ENCODE results near the gene RFPL4AL1. TPM values are rescaled to one million over a fixed set of nuclear protein-coding genes. Genes with fewer than 3 reads are reported as not detected.

The RFPL4AL1 gene
- total RNA-seq, 1 experiment from 2014 or later = not detected

DNA sequence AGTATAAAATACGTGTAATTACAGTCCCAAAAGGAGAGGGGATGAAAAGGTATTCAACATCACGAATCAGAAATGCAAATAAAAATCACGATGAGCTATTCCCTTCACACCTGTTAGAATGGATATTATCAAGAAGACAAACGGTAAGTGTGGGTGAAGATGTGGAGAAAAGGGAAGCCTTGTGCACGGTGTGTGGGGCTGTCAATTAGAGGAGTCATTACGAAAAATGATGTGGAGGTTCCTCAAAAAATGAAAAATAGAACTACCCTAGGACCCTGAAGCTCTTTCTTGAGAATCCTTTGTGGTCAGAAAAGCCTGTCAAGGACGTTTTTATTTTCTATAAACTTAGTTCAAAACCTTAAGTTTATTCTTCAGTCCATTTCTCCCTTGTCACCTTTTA is 43.5 kb downstream of the RFPL4AL1 start:
- H3K27ac ChIP-seq (ENCODE audit: low read depth, low read length, poor library complexity, severe bottlenecking) = no peak overlapping the region
- ChIA-PET CTCF (no interaction called here), POLR2A (ENCODE audit: low non-redundant PET) (no interaction called here)
- no peak overlapping the region for H3K4me3 ChIP-seq (ENCODE audit: low read depth, low read length, poor library complexity, severe bottlenecking)
- no peaks in the 10 kb centered on the region for H3K4me1 ChIP-seq (ENCODE audit: insufficient read depth, low read length, poor library complexity, severe bottlenecking)
- TF ChIP-seq, protein P1, sequence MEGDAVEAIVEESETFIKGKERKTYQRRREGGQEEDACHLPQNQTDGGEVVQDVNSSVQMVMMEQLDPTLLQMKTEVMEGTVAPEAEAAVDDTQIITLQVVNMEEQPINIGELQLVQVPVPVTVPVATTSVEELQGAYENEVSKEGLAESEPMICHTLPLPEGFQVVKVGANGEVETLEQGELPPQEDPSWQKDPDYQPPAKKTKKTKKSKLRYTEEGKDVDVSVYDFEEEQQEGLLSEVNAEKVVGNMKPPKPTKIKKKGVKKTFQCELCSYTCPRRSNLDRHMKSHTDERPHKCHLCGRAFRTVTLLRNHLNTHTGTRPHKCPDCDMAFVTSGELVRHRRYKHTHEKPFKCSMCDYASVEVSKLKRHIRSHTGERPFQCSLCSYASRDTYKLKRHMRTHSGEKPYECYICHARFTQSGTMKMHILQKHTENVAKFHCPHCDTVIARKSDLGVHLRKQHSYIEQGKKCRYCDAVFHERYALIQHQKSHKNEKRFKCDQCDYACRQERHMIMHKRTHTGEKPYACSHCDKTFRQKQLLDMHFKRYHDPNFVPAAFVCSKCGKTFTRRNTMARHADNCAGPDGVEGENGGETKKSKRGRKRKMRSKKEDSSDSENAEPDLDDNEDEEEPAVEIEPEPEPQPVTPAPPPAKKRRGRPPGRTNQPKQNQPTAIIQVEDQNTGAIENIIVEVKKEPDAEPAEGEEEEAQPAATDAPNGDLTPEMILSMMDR (conservative IDR thresholded peaks at IDR 0.05; ENCODE audit: low read depth, low read length) = no peak
- no peak for TF ChIP-seq EZH2 (IDR thresholded peaks at IDR 0.05; ENCODE audit: borderline replicate concordance, low read depth, low read length, poor library complexity, severe bottlenecking)
- DNase-seq (ENCODE audit: low spot score) = no peak
- BruUV-seq (replicated peaks) = no TSS peak
- H3K27me3 ChIP-seq (replicated peaks; ENCODE audit: insufficient read depth, low read depth, low read length, poor library complexity) = peaks cover 21% of the 10 kb centered on the region
- no peaks in the 10 kb centered on the region for H3K9me3 ChIP-seq (ENCODE audit: low read depth, low read length, poor library complexity, severe bottlenecking)
- intact Hi-C loops (cut with micrococcal nuclease; ENCODE audit: unreplicated experiment) = no loop called here
- no peaks in the 10 kb centered on the region for H3K36me3 ChIP-seq (ENCODE audit: insufficient read depth, low read length, poor library complexity, severe bottlenecking)

DNA sequence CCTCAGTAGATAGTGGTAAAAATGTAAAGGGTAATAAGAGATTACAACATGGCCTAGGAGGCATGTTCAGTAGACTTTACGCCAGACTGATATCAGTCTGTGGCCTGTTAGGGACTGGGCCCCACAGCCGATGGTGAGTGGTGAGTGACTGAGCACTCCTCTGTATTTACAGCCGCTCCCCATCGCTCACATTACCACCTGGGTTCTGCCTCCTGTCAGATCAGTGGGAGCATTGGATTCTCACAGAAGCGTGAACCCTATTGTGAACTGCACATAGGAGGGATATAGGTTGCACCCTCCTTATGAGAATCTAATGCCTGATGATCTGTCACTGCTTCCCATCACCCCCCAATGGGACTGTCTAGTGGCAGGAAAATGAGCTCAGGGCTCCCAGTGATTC is 45.0 kb downstream of the RFPL4AL1 start:
- Histone ChIP-seq H3K27ac (ENCODE audit: low read depth, low read length, poor library complexity, severe bottlenecking) (no peak overlapping the region), H3K27me3 (replicated peaks; ENCODE audit: insufficient read depth, low read depth, low read length, poor library complexity) (peaks cover 35% of the 10 kb centered on the region), H3K36me3 (ENCODE audit: insufficient read depth, low read length, poor library complexity, severe bottlenecking) (no peaks in the 10 kb centered on the region), H3K4me3 (ENCODE audit: low read depth, low read length, poor library complexity, severe bottlenecking) (no peak overlapping the region), H3K4me1 (ENCODE audit: insufficient read depth, low read length, poor library complexity, severe bottlenecking) (no peaks in the 10 kb centered on the region), H3K9me3 (ENCODE audit: low read depth, low read length, poor library complexity, severe bottlenecking) (no peaks in the 10 kb centered on the region)
- POLR2A ChIA-PET (ENCODE audit: low non-redundant PET) = no interaction called here
- CTCF ChIA-PET = no interaction called here
- no peak for DNase-seq (ENCODE audit: low spot score)
- TF ChIP-seq EZH2 (IDR thresholded peaks at IDR 0.05; ENCODE audit: borderline replicate concordance, low read depth, low read length, poor library complexity, severe bottlenecking) = no peak
- TF ChIP-seq, protein P1 (conservative IDR thresholded peaks at IDR 0.05; ENCODE audit: low read depth, low read length) = no peak
- no TSS peak for BruUV-seq (replicated peaks)
- intact Hi-C loops (cut with micrococcal nuclease; ENCODE audit: unreplicated experiment) = no loop called here

DNA sequence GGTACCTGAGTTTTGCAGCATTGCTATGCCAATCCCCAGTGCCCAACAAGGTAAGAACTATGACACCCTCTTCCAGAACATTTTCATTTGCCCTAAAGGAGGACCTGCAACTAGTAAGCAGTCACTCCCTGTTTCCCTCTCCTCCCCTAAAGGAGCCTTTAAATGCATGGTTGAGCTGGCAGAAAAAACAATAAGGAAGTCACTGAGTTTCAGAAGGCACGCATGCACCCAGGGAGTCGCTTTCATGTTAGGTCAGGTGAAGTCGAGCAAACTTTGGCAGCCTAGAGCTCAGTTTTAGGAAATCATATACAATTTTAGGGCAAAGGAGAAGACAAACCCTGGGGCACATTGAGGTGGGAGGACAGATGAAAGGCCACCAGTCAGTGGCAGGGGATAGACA is 51.1 kb downstream of the RFPL4AL1 start:
- H3K36me3 ChIP-seq (ENCODE audit: insufficient read depth, low read length, poor library complexity, severe bottlenecking) = no peaks in the 10 kb centered on the region
- CTCF ChIA-PET = no interaction called here
- H3K9me3 ChIP-seq (ENCODE audit: low read depth, low read length, poor library complexity, severe bottlenecking) = no peaks in the 10 kb centered on the region

More for the DNA sequence above, 51.1 kb downstream of the RFPL4AL1 start:
- TF ChIP-seq, protein P1 (conservative IDR thresholded peaks at IDR 0.05; ENCODE audit: low read depth, low read length) = no peak
- TF ChIP-seq EZH2 (IDR thresholded peaks at IDR 0.05; ENCODE audit: borderline replicate concordance, low read depth, low read length, poor library complexity, severe bottlenecking) = no peak
- intact Hi-C loops (cut with micrococcal nuclease; ENCODE audit: unreplicated experiment) = no loop called here
- Histone ChIP-seq H3K4me1 (ENCODE audit: insufficient read depth, low read length, poor library complexity, severe bottlenecking) (no peaks in the 10 kb centered on the region), H3K4me3 (ENCODE audit: low read depth, low read length, poor library complexity, severe bottlenecking) (no peak overlapping the region), H3K27me3 (replicated peaks; ENCODE audit: insufficient read depth, low read depth, low read length, poor library complexity) (peaks cover 53% of the 10 kb centered on the region), H3K27ac (ENCODE audit: low read depth, low read length, poor library complexity, severe bottlenecking) (no peak overlapping the region)
- no TSS peak for BruUV-seq (replicated peaks)
- no peak for DNase-seq (ENCODE audit: low spot score)
- POLR2A ChIA-PET (ENCODE audit: low non-redundant PET) = interaction anchor here (0.6 kb wide), 1 partner anchor 136 kb away, joined by 5 read pairs; no protein-coding TSS in a partner anchor

Other genes with a start within 250 kb of the RFPL4AL1 start
- not detected in 2 replicates for gene SBK2, start 232.0 kb upstream of the RFPL4AL1 start, total RNA-seq (2021)
- not detected in 2 replicates for gene SBK3, start 223.6 kb upstream of the RFPL4AL1 start, total RNA-seq (2021)
- gene ZNF579, start 188.3 kb upstream of the RFPL4AL1 start, total RNA-seq (2021) = 27.4 and 27.5 TPM in 2 replicates
- 27.8 and 29.3 TPM in 2 replicates for gene FIZ1, start 169.6 kb upstream of the RFPL4AL1 start, total RNA-seq (2021)
- 6.3 and 7.5 TPM in 2 replicates for gene ZNF524, start 168.8 kb upstream of the RFPL4AL1 start, total RNA-seq (2021)
- 16.1 and 17.1 TPM in 2 replicates for gene ZNF865, start 163.5 kb upstream of the RFPL4AL1 start, total RNA-seq (2021)
- gene ZNF784, start 144.6 kb upstream of the RFPL4AL1 start, total RNA-seq (2021) = 6.8 and 7.1 TPM in 2 replicates
- gene ZNF580, start 128.1 kb upstream of the RFPL4AL1 start, total RNA-seq (2021) = 49.1 and 65.7 TPM in 2 replicates
- 37.1 and 38.4 TPM in 2 replicates for gene ZNF581, start 125.5 kb upstream of the RFPL4AL1 start, total RNA-seq (2021)
- gene CCDC106, start 120.9 kb upstream of the RFPL4AL1 start, total RNA-seq (2021) = 39.9 and 41.5 TPM in 2 replicates
- 385 and 411 TPM in 2 replicates for gene U2AF2, start 114.1 kb upstream of the RFPL4AL1 start, total RNA-seq (2021)
- 178 and 186 TPM in 2 replicates for gene EPN1, start 93.9 kb upstream of the RFPL4AL1 start, total RNA-seq (2021)
- gene NLRP9, start 30.7 kb upstream of the RFPL4AL1 start, total RNA-seq (2021) = not detected in 2 replicates
- not detected in 2 replicates for gene RFPL4A, start 10.0 kb upstream of the RFPL4AL1 start, total RNA-seq (2021)
- gene NLRP11, start 62.9 kb downstream of the RFPL4AL1 start, total RNA-seq (2021) = 0.46 and 0.52 TPM in 2 replicates
- 0.15 TPM in 1 of 2 replicates, not detected in the other for gene NLRP4, start 67.4 kb downstream of the RFPL4AL1 start, total RNA-seq (2021)
- gene NLRP13, start 163.2 kb downstream of the RFPL4AL1 start, total RNA-seq (2021) = not detected in 2 replicates
- not detected in 2 replicates for gene NLRP8, start 178.7 kb downstream of the RFPL4AL1 start, total RNA-seq (2021)
- not detected in 2 replicates for gene NLRP5, start 217.7 kb downstream of the RFPL4AL1 start, total RNA-seq (2021)